Neural cell (in vitro differentiated cells): ENCODE results near the gene TBC1D22B. TPM values are rescaled to one million over a fixed set of nuclear protein-coding genes. Genes with fewer than 3 reads are reported as not detected.

Experiments used
- H2AFZ ChIP-seq: fragments of 200-600, 300-800 bp; sonication (generic), shearing (Covaris generic); 2 replicates; pipeline ENCODE4 v1.6.0; 2014; ENCODE audit warnings: low read depth, mild to moderate bottlenecking, antibody characterized with exemption, low read length, moderate library complexity
- H3F3A ChIP-seq: fragments of 200-600 bp; shearing (Covaris generic); 2 replicates; pipeline ENCODE4 v1.6.1; 2016; ENCODE audit warnings: mild to moderate bottlenecking, moderate library complexity, mixed read lengths, antibody characterized with exemption, low read length; ENCODE audit not compliant: insufficient read depth, poor library complexity, severe bottlenecking
- H3K27ac ChIP-seq: fragments of 200-600, 300-800 bp; sonication (generic), shearing (Covaris generic); 2 replicates; pipeline ENCODE4 v1.5.1; 2014; ENCODE audit warnings: mild to moderate bottlenecking, low read length, moderate library complexity
- H3K27me3 ChIP-seq: fragments of 300-800, 200-600 bp; sonication (generic), shearing (Covaris generic); 2 replicates; pipeline ENCODE4 v1.6.0; 2014; ENCODE audit warnings: mild to moderate bottlenecking, low read depth, low read length, moderate library complexity; ENCODE audit not compliant: insufficient read depth
- H3K36me3 ChIP-seq: fragments of 300-800, 200-600 bp; sonication (generic), shearing (Covaris generic); 2 replicates; pipeline ENCODE4 v1.5.1; 2014; ENCODE audit warnings: mild to moderate bottlenecking, antibody characterized with exemption, low read length, moderate library complexity; ENCODE audit not compliant: insufficient read depth
- H3K4me2 ChIP-seq: fragments of 300-800, 200-600 bp; sonication (generic), shearing (Covaris generic); 2 replicates; pipeline ENCODE4 v1.6.0; 2014; ENCODE audit warnings: mild to moderate bottlenecking, low read length
- H3K4me3 ChIP-seq: fragments of 300-800, 200-600 bp; sonication (generic), shearing (Covaris generic); 2 replicates; pipeline ENCODE4 v1.5.1; 2014; ENCODE audit warnings: mild to moderate bottlenecking, low read length, moderate library complexity
- H3K79me2 ChIP-seq: fragments of 200-600 bp; shearing (Covaris generic); replicated peaks from 2 replicates; pipeline ENCODE4 v1.6.0; 2014; ENCODE audit warnings: mild to moderate bottlenecking, low read length, moderate library complexity; ENCODE audit not compliant: insufficient read depth
- H3K9ac ChIP-seq: fragments of 300-800, 200-600 bp; sonication (generic), shearing (Covaris generic); 2 replicates; pipeline ENCODE4 v1.6.1; 2016; ENCODE audit warnings: mild to moderate bottlenecking, low read length, mixed read lengths
- H3K9me2 ChIP-seq: fragments of 200-600 bp; shearing (Covaris generic); 2 replicates; pipeline ENCODE4 v1.6.1; 2016; ENCODE audit warnings: mild to moderate bottlenecking, low read length, mixed read lengths; ENCODE audit not compliant: insufficient read depth
- H3K9me3 ChIP-seq: fragments of 200-600, 300-800 bp; sonication (generic), shearing (Covaris generic); 2 replicates; pipeline ENCODE4 v1.6.1; 2016; ENCODE audit warnings: mild to moderate bottlenecking, mixed run types, low read length, moderate library complexity, mixed read lengths
- H4K20me1 ChIP-seq: fragments of 200-600 bp; shearing (Covaris generic); 2 replicates; pipeline ENCODE4 v1.6.1; 2016; ENCODE audit warnings: mild to moderate bottlenecking, mixed run types; ENCODE audit not compliant: insufficient read depth
- EP300 ChIP-seq: fragments of 450-650 bp; conservative IDR thresholded peaks from 2 replicates; pipeline ENCODE4 v1.6.1; 2014; ENCODE audit warnings: antibody characterized with exemption, mild to moderate bottlenecking, moderate library complexity; ENCODE audit not compliant: poor library complexity, severe bottlenecking
- EZH2 ChIP-seq: fragments of 200-600, 300-800 bp; shearing (Covaris generic), sonication (generic); IDR thresholded peaks from 2 replicates; pipeline ENCODE4 v1.6.1; 2014; ENCODE audit warnings: antibody characterized with exemption, low read length, borderline replicate concordance, mild to moderate bottlenecking; ENCODE audit not compliant: insufficient read depth, poor library complexity, severe bottlenecking
- MXI1 ChIP-seq: fragments of 450-650 bp; conservative IDR thresholded peaks from 2 replicates; pipeline ENCODE4 v1.6.1; 2014; ENCODE audit warnings: antibody characterized with exemption, mild to moderate bottlenecking; ENCODE audit not compliant: poor library complexity, severe bottlenecking
- POLR2AphosphoS5 ChIP-seq: IDR thresholded peaks from 2 replicates; pipeline ENCODE4 v1.6.1; 2012
- RAD21 ChIP-seq: fragments of 450-650 bp; conservative IDR thresholded peaks from 2 replicates; pipeline ENCODE4 v1.6.1; 2014; ENCODE audit warnings: antibody characterized with exemption, mild to moderate bottlenecking, moderate library complexity
- REST ChIP-seq: IDR thresholded peaks from 2 replicates; pipeline ENCODE4 v1.6.1; 2012; ENCODE audit warnings: borderline replicate concordance
- SMC3 ChIP-seq: fragments of 450-650 bp; conservative IDR thresholded peaks from 2 replicates; pipeline ENCODE4 v1.6.1; 2014; ENCODE audit warnings: antibody characterized with exemption, mild to moderate bottlenecking, moderate library complexity; ENCODE audit not compliant: poor library complexity
- TAF1 ChIP-seq: IDR thresholded peaks from 2 replicates; pipeline ENCODE4 v1.6.1; 2012; ENCODE audit warnings: low read depth
- polyA plus RNA-seq: library from polyadenylated mRNA; depleted of rRNA; stranded (reverse); fragments of >200 nt; gene quantifications from 2 replicates; pipeline ENCODE4 v1.2.3, GENCODE V29; 2014
- TF ChIP-seq, protein P1 (sequence below): fragments of 450-650 bp; IDR thresholded peaks from 2 replicates; pipeline ENCODE4 v1.5.1; 2014; ENCODE audit warnings: antibody characterized with exemption, mild to moderate bottlenecking, moderate library complexity; ENCODE audit not compliant: poor library complexity, severe bottlenecking

TBC1D22B gene
- polyA plus RNA-seq, 1 donor from 2014 or later, result 10.6 TPM

DNA sequence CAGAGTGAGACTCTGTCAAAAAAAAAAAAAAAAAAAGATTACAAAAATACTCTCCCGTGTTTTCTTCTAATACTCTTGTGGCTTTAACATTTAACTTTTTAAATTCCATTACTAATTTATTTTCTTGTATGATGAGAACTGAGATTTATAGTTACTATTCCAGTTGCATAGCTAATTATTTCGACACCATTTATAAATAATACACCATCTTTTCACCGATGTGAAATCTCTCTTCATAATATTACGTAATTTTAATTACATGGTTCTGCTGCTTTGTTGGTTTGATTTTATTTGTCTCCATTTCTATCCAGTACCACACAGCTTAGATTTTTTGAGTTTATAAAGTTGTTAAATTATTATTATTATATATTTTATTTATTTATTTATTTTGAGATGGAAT is 42.4 kb downstream of the TBC1D22B start:
- H3K9me3 ChIP-seq, result no peaks in the 10 kb centered on the region
- H3K79me2 ChIP-seq, result no peaks in the 10 kb centered on the region
- H3K36me3 ChIP-seq, result no peaks in the 10 kb centered on the region
- H3K27ac ChIP-seq, result no peak overlapping the region
- H4K20me1 ChIP-seq, result no peaks in the 10 kb centered on the region
- H3K9me2 ChIP-seq, result no peaks in the 10 kb centered on the region
- no peak overlapping the region for H3K4me3 ChIP-seq
- H3K4me2 ChIP-seq, result no peak overlapping the region
- no peak overlapping the region for H3K9ac ChIP-seq
- H3F3A ChIP-seq, result no peaks in the 10 kb centered on the region
- H3K27me3 ChIP-seq, result no peaks in the 10 kb centered on the region
- no peak overlapping the region for H2AFZ ChIP-seq
- TF ChIP-seq, protein P1, sequence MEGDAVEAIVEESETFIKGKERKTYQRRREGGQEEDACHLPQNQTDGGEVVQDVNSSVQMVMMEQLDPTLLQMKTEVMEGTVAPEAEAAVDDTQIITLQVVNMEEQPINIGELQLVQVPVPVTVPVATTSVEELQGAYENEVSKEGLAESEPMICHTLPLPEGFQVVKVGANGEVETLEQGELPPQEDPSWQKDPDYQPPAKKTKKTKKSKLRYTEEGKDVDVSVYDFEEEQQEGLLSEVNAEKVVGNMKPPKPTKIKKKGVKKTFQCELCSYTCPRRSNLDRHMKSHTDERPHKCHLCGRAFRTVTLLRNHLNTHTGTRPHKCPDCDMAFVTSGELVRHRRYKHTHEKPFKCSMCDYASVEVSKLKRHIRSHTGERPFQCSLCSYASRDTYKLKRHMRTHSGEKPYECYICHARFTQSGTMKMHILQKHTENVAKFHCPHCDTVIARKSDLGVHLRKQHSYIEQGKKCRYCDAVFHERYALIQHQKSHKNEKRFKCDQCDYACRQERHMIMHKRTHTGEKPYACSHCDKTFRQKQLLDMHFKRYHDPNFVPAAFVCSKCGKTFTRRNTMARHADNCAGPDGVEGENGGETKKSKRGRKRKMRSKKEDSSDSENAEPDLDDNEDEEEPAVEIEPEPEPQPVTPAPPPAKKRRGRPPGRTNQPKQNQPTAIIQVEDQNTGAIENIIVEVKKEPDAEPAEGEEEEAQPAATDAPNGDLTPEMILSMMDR, result no peak
- no peak for TF ChIP-seq SMC3
- no peak for TF ChIP-seq EZH2
- TF ChIP-seq TAF1, result no peak
- TF ChIP-seq EP300, result no peak
- TF ChIP-seq RAD21, result no peak
- no peak for TF ChIP-seq POLR2AphosphoS5
- no peak for TF ChIP-seq MXI1
- no peak for TF ChIP-seq REST

DNA sequence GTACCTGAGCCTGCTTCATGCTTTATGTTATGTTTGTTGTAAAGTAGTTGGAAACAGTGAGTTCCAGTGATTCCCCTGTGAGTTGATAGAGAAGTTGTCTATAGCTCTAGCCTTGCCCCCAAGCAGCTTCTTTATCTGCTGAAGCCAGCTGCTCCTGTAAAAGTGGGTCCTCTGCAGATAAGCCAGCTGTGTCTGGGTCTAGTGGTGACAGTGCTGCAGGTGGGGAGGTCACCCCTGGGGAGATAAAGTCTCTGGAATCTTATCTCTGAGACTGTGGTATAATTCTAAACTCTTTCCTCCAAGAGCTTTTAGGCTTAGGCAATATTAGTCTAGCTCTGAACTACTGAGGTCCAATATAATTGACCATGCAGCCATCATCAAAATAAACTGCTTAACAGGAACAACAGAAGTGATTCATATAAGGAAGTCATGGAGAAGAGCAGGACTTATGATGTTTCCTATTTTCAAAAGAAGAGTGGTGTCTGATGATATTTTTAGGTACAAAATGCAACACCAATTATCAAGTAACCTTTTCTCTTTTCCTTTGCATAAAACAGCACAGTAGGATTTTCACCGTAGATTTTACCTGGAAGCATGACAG is 44.6 kb downstream of the TBC1D22B start:
- no peaks in the 10 kb centered on the region for H3K36me3 ChIP-seq
- no peak overlapping the region for H3K4me3 ChIP-seq
- no peak for TF ChIP-seq MXI1
- TF ChIP-seq, protein P1, result no peak
- TF ChIP-seq SMC3, result no peak
- H4K20me1 ChIP-seq, result no peaks in the 10 kb centered on the region
- H3K9me3 ChIP-seq, result no peaks in the 10 kb centered on the region
- H3K27me3 ChIP-seq, result no peaks in the 10 kb centered on the region
- no peak overlapping the region for H2AFZ ChIP-seq
- H3K27ac ChIP-seq, result no peak overlapping the region
- no peaks in the 10 kb centered on the region for H3K9me2 ChIP-seq
- no peaks in the 10 kb centered on the region for H3K79me2 ChIP-seq
- no peaks in the 10 kb centered on the region for H3F3A ChIP-seq
- H3K4me2 ChIP-seq, result no peak overlapping the region
- H3K9ac ChIP-seq, result no peak overlapping the region
